Keratinocyte (primary cell): ENCODE measurements around the gene SLC22A12.

ENCODE experiments used
- CTCF ChIP-seq, 3 experiments: IDR thresholded peaks in 1 of 3; conservative IDR thresholded peaks in 1 of 3; optimal IDR thresholded peaks in 1 of 3; 2 replicates in 2 of 3; 3 replicates in 1 of 3; pipeline versions ENCODE3 to v1.5.1; 2011; ENCODE audit warnings: low read length in 3 of 3, mild to moderate bottlenecking in 3 of 3, moderate library complexity in 2 of 3, control low read depth in 1 of 3, inconsistent platforms in 1 of 3; ENCODE audit not compliant: insufficient read depth in 2 of 3; ENCODE audit errors: extremely low read depth in 1 of 3
- EZH2 ChIP-seq: IDR thresholded peaks from one replicate; pipeline ENCODE4 v1.6.1; 2012; ENCODE audit warnings: inconsistent platforms, mild to moderate bottlenecking, low read length, moderate library complexity

GRCh38 chr11:64546176-64546575, 44.8 kb upstream of the SLC22A12 start:
- TF ChIP-seq CTCF (optimal IDR thresholded peaks at IDR 0.05 in 1 of 3, IDR thresholded peaks at IDR 0.05 in 1 of 3, conservative IDR thresholded peaks at IDR 0.05 in 1 of 3; ENCODE audit: extremely low read depth in 1 of 3, insufficient read depth in 2 of 3, low read length in 3 of 3) (no peak), EZH2 (no peak)
